Measurements from ENCODE around the gene UBLCP1. TPM values are rescaled to one million over a fixed set of nuclear protein-coding genes. Genes with fewer than 3 reads are reported as not detected.

Gene UBLCP1
- total and polyA plus RNA-seq, 2 of the 8 experiments (the other 6 are each of a cell fraction or from before 2014, with no cell fraction given) = 13.0 to 40.9 TPM

DNA sequence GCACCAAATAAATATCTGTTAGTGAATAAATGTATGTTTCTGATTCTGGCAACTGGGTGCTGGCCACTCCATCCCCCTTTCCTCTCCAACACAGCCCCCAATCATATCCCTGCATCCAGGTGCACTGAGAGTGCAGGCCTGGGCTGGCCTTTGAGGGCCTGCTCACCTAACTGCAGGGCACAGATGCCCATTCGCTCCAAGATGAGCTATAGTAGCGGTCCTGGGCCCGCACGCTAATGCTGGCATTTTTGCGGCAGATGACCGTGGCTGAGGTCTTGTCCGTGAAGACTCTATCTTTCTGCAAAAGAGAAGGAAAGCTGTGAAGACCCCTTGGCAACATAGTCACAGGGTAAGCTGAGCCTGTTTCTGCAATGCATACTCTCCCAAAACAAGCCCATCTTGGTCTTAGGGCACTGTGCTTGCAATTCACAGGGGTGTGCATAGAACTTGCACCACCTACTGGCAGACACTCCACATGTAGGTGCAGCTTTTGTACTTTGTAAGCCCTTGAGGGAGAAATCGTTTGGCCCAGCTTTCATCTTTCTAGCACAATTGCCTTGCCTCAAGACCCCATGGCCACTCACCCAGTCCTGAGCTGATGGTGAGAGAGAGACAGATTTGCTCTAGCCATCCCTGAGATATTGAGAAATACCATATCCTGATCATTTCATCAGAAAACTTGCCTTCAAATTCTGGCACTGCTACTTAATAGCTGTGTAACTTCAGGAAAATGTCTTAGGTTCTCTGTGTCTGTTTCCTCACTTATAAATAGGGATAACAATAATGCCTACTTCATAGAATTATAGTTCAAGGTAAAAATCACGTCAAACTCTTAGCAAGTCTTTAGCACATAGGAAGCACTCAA lies 53.7 kb downstream of the UBLCP1 start:
- H2BK15ac ChIP-seq (ENCODE audit: low read length) = no peak overlapping the region
- H3K4me2 ChIP-seq (ENCODE audit: insufficient read depth in 1 of 2, low read depth in 2 of 2, low read length in 2 of 2) = no peak overlapping the region
- H4K5ac ChIP-seq (ENCODE audit: insufficient read length, low read depth, low read length) = no peak overlapping the region
- H2BK120ac ChIP-seq (replicated peaks; ENCODE audit: low read depth, low read length) = no peak overlapping the region
- H3K18ac ChIP-seq (ENCODE audit: extremely low read depth, low read length) = no peak overlapping the region
- H3K4ac ChIP-seq (replicated peaks; ENCODE audit: insufficient read length, low read depth, low read length) = peak overlapping the region; percentile 71
- H3K27me3 ChIP-seq (replicated peaks in 1 of 4; ENCODE audit: control insufficient read depth in 3 of 4, extremely low read depth in 1 of 4, insufficient read depth in 3 of 4, low read length in 3 of 4) = peaks cover 0 to 2% (median under 1%) of the 10 kb centered on the region in 4 experiments; a peak in 1 of 7 replicates
- ChIA-PET POLR2A (ENCODE audit: partially characterized antibody) (interaction anchor here (0.8 to 1.2 kb wide), 3 partner anchors 19 to 159 kb away, joined by 3 read pairs; no protein-coding TSS in a partner anchor), CTCF (ENCODE audit: partially characterized antibody) (interaction anchor here (0.6 to 3.8 kb wide), 36 partner anchors 9 to 623 kb away, joined by 3 to 38 read pairs (median 4); partner anchors contain the start of gene IL12B)
- WGBS, 2 experiments (ENCODE audit: extremely low coverage in 1 of 2, insufficient coverage in 1 of 2, insufficient read length in 1 of 2, insufficient replicate concordance in 2 of 2, low coverage in 1 of 2, low lambda C conversion rate in 2 of 2, missing lambda C conversion rate in 1 of 2) = 78% methylated on average over 9 of the region's 9 CpGs; no CpG with 5 or more reads in 1 of the 2 experiments
- H2BK12ac ChIP-seq (ENCODE audit: low read depth, low read length) = no peak overlapping the region
- H2AK5ac ChIP-seq (ENCODE audit: low read depth, low read length) = no peak overlapping the region
- H3K9me3 ChIP-seq (ENCODE audit: insufficient read depth in 2 of 2, low read depth in 1 of 2, low read length in 1 of 2) = no peaks in the 10 kb centered on the region
- H2AFZ ChIP-seq (ENCODE audit: low read length) = peak overlapping the region; percentile 74; the same call in 1 of the 2 replicates
- no peak overlapping the region for H3K9ac ChIP-seq (replicated peaks in 1 of 4; ENCODE audit: extremely low read depth in 1 of 4, low read depth in 3 of 4, low read length in 3 of 4)
- no peak overlapping the region for H3K27ac ChIP-seq (ENCODE audit: low read depth, low read length)
- no peak overlapping the region for H3K14ac ChIP-seq (ENCODE audit: insufficient read length)
- H3K79me1 ChIP-seq (ENCODE audit: low read depth, low read length) = no peaks in the 10 kb centered on the region
- H4K8ac ChIP-seq (ENCODE audit: extremely low read depth, insufficient read depth, low read length) = no peak overlapping the region
- H3K79me2 ChIP-seq (ENCODE audit: control insufficient read depth in 1 of 2, insufficient read depth in 2 of 2, low read length in 2 of 2) = no peaks in the 10 kb centered on the region
- no peaks in the 10 kb centered on the region for H3K36me3 ChIP-seq (ENCODE audit: control insufficient read depth in 2 of 4, insufficient read depth in 4 of 4, low read length in 3 of 4)
- FAIRE-seq (peak; percentile 90), DNase-seq (ENCODE audit: low read depth in 1 of 2, low spot score in 2 of 2) (no peak)
- H3K56ac ChIP-seq (replicated peaks; ENCODE audit: insufficient read length, low read depth, low read length) = no peak overlapping the region
- H2BK5ac ChIP-seq (ENCODE audit: low read depth, low read length) = no peak overlapping the region
- H3K23me2 ChIP-seq (ENCODE audit: low read depth, low read length) = no peaks in the 10 kb centered on the region
- no peaks in the 10 kb centered on the region; a peak in 1 of 7 replicates for H3K4me1 ChIP-seq (replicated peaks in 1 of 4; ENCODE audit: control insufficient read depth in 3 of 4, insufficient read depth in 4 of 4, low read length in 3 of 4)
- no peak overlapping the region for H4K91ac ChIP-seq (replicated peaks; ENCODE audit: insufficient read length, low read length)
- H3K4me3 ChIP-seq (ENCODE audit: extremely low read depth in 1 of 4, insufficient read depth in 2 of 4, low read depth in 3 of 4, low read length in 4 of 4) = no peak overlapping the region
- H4K20me1 ChIP-seq (replicated peaks in 1 of 2; ENCODE audit: control insufficient read depth in 1 of 2, insufficient read depth in 2 of 2, low read length in 2 of 2) = no peaks in the 10 kb centered on the region
- H3K23ac ChIP-seq (ENCODE audit: insufficient read length) = no peak overlapping the region
- no peak overlapping the region for H2BK20ac ChIP-seq (ENCODE audit: low read length)
- no peak for TF ChIP-seq SP1 (IDR thresholded peaks at IDR 0.05; ENCODE audit: low read depth, low read length)

Data from H1 (cell line).